Hematopoietic multipotent progenitor cell treated with erythropoietin and hydrocortisone succinate and interleukin-3 and kit ligand, for 6 days (in vitro differentiated cells): Measurements from ENCODE around the gene RAG1.
"Not testable (repeated sequence)": the region's sequence is repeated elsewhere in the genome, so short reads cannot be mapped to it uniquely, and the experiment has no call there.

Experiments used
- DNase-seq: peaks from one replicate; pipeline ENCODE4 v3.0.0-alpha.2; 2015

RAG1 gene

DNA sequence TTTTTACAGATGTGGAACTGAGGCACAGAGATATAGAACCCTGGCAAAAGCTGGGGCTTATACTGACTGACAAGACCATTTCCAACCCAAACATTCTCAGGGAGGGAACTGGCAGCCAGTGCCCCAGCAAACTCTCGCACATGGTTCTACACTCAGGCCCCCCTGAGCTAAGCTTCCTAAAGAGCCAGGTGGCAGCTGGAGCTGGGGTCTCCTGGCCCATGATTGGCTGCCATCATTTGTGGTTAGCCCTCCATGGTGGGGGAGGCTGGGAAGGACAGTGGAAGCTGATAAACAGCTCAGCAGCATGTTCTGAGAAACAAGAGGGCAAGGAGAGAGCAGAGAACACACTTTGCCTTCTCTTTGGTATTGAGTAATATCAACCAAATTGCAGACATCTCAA, at the start of gene RAG1:
Gene RAG1, plus strand, starts transcription at position 314 of the 400 bp plus-strand sequence. CDS start 5,298 bp downstream, outside the sequence.
- DNase-seq: no peak

DNA sequence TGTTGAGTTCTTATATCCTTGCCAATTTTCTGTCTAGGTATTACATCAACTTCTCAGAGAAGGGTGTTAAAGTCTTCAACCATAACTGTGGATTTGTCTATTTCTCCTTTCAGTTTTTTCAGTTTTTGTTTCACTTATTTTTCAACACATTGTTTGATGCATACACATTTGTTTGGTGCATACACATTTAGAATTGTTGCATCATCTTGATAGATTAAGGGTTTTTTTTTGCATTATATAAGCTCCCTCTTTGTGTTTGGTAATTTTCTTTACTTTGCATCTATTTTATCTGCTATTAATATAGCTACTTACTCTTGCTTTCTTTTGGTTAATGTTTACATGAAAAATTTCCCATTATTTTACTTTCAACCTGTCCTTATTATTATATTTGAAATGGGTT, 37.0 kb upstream of the RAG1 start:
- DNase-seq: no peak

DNA sequence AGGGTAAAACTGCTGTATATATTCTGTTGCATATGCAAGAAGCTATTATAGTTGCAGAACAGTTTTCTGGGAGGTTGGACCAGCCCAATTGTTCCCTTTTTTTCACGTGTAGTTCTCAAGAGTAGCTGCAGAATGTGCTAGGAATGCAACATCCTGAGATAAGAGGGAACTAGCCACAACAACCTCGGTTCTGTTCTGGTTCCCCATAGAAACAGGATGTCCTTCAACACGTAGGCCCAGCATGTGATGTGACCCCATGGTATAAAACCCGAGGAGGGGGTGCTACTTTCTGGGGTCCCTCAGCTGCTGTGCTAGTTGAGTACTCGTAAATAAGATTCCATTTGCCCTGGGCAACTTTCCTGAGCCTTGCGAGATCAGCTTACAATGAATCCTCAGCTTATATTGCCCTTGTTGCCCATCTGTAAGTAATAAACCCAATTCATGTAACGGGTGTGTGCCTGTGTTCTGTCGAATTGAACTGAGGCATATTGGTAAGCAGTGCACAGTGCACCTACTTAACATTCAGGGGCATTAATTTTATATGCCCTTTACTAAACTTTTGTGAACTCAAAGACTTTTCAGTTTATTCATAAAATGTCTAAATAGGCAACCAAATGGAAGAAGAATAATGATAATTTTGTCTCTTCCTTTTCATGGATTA, 34.7 kb upstream of the RAG1 start:
- peak; percentile 9 for DNase-seq

DNA sequence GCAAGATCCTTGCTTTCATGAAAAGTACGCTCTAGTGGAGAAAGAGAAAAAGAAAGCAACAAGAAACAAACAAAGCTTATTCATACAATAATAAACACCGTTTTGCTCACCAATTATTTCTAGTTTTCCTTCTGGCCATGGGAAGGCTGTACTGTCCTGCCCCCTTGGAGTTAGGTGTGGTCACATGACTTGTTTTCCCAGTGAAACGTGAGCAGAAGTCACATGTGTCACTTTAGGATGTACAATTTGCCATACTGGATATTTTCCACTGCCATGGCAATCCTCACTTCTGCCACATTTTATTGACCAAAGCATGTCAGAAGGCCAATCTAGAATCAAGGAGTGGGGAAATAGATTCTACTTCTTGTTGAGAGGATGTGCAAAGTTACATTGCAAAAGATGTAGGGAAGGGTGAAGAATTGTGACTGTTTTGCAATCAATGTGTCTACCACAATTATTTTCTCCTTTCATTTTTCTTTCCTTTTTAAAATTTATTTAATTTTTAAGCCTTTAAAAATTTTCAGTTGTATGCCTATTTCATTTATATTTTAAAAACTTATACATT, 33.4 kb upstream of the RAG1 start:
- DNase-seq: no peak

DNA sequence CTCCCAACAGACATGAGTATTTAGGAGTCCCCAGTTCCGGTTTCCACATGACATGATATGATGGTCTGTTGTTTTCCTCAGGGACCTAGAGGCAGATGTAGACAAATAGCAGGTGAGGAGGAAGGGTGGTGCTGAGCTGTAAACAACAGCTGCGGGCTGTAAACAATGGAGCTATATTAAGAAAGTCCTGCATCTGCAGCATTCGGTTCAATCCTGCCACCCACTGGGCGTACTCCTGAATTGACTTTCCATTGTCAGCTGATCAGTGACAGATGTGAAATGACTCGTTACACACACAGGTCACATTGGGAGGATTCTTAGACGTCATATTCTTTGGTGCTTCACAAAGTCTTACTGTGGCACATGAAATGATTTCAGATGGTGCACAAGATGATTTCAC, 26.8 kb upstream of the RAG1 start:
- DNase-seq: peak; percentile 71

DNA sequence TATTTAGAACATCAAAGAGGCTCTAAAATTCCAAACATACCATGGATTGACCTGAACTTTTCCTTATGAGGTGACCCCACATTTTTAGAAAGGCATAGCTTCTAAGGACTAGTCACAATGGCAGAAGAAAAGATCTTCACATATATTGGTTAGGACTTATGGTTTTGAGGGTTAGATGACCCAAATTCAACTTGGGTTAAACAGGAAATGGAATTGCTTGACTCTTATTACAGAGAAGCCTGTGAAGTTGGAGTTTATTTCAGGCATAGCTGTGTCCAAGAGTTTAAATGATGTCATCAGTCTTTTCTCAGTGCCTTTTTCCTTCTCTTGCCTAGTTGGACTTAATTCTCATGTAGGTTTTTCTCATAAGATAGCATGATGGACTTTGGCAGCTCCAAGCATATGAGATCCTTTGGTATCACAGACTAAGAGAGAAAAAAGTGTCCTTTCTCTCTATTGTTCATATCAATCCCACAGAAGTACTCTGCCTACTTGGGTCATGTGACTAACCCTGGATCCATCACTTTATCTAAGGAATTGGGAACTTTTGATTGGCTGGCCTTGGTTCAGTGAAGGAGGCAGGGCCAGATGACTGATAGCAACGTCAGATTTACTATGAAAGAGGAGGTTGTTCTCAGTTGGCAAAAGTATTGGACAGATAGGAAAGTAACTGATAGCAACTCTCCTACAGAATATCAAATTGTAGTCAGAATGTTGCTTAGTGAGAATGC, 17.3 kb upstream of the RAG1 start:
- no peak for DNase-seq

DNA sequence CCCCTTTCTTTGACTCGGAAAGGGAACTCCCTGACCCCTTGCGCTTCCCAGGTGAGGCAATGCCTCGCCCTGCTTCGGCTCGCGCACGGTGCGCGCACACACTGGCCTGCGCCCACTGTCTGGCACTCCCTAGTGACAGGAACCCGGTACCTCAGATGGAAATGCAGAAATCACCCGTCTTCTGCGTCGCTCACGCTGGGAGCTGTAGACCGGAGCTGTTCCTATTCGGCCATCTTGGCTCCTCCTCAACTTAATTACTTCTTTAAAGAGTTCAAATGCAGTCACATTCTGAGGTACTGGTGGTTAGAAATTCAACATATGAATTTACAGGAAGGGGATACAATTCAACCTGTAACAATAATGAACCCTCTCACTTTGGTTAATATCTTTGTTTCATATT, 10.4 kb upstream of the RAG1 start:
- not testable (repeated sequence) for DNase-seq

DNA sequence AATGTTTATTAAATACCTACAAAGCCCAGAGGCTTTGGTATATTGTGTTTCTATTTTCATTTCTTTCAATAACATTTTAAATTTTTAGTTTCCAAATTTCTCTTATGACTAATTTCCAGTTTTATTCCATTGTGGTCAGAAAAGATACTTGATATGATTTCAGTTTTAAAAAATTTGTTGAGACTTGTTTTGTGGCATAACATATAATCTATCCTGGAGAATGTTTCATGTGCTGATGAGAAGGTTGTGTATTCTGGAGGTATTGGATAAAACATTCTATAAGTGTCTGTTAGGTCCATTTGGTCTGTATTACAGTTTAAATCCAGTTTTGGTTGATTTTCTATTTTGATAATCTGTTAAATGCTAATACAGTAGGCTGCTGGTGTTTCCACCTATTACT, 9.8 kb upstream of the RAG1 start:
- no peak for DNase-seq

DNA sequence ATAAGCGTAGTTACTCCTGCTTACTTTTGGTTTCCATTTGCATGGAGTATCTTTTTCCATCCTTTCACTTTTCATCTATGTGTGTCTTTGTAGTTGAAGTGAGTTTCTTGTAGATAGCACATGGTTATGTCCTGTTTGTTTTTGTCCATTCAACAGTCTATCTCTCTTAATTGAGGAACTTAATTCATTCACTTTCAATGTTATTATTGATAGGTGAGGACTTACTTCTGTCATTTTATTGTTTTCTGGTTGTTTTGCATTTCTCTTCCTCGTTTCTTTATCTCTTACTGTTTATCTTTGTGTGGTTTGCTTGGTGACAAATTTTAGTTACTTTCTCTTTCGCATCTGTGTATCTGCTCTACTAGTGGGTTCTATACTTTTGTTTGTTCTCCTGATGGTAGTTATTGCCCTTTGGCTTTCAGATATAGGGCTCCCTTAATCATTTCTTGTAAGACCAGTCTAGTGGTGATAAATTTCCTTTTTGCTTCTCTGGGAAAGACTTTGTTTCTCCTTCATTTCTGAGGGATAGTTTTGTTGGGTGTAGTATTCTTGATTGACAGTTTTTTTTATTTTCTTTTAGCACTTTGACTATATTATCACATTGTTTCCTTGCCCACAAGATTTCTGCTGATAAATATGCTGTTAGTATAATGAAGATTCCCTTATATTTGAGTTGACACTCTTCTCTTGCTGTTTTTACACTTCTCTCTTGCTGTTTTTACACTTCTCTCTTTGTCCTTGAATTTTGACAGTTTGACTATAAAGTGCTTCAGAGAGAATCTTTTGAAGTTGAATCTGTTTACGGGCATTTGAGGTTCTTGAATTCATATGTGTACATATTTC, 9.0 kb upstream of the RAG1 start:
- DNase-seq: no peak

DNA sequence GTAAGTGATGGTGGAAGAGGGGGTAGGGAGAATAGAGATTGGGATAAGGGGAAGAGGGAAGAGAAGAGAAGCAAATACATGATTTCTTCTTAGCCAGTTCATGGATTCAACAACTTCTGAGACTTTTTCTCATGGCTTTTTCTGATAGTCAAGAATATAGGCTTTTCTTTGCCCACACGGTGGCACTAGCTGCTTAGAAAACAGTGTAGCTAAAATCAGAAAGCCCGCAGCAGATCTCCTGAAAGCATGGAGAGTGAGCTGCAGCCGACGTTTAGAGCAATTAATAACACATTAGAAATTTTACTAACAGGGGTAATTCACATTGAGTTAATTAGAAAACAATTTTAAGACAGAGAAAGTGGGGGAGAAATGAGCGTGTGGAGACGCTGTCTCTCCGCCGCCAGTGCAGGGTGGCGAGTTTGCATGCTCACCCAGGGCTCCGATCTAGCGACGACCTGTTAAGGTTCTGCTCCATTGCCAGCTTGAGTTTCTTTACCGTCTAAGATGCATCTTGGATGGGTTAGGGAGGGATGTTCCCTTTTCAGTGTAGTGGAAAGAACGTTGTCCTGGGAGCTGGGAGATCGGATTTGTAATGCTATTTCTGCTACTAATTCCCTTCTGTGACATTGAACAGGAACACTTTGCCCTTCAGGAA, 3.3 kb upstream of the RAG1 start:
- peak; percentile 89 for DNase-seq

DNA sequence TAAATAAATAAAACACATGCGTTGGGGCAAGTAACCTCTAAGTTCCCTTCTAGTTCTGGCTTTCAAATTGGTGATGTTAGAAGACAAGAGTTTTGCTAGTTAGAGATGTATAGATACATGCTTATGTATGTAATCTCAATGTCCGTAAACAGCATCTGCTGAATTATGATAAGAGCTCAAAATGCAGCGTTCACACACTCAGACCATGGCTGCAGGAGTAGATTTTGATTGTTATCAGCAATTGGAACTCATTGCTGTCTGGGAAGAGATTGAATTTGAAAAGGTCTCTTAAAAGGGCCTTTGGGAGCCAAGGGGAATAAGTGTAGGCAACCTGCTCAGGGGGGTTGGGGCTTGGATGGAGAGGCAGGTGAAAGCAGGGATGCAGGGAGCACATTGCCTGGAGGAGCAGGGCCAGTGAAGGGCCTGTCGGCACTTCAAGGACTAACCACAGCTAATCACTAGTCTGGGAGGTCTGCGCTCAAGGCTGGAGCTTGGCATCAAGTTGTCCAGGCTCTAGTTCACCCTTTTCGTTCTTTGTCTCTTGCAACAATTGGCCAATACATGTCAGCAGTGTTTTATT, 2.7 kb upstream of the RAG1 start:
- peak; percentile 34 for DNase-seq

DNA sequence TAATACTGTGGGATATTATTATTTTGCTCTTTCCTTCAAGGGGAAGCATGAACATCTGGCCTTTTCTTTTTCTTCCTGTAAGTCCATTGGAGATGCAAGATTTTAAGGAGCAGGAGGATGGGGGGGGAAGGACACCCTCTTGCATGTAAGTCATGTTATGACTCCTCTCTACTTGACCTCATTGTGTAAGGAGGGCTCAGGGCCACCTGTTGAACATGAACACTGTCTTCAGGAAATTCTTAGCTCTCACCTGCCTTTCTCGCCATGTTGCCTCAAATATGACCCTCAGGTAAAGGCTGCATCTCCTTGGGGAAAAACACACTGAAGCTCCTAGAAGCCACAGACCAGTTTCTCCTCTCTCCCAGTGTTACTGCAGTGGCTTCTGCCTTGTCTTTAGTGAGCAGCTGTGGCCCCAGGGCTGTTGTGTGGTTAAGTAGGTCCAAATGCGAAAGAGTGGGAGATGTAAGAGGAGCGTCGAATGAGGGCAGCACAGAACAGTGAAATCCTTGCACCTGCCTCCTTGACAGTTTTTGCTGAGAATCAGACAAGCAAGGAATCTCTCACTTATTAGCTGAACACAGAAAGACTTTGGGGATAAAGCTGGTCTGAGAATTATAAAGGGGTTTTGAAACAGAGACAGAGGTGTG, 1.3 kb upstream of the RAG1 start:
- no peak for DNase-seq

DNA sequence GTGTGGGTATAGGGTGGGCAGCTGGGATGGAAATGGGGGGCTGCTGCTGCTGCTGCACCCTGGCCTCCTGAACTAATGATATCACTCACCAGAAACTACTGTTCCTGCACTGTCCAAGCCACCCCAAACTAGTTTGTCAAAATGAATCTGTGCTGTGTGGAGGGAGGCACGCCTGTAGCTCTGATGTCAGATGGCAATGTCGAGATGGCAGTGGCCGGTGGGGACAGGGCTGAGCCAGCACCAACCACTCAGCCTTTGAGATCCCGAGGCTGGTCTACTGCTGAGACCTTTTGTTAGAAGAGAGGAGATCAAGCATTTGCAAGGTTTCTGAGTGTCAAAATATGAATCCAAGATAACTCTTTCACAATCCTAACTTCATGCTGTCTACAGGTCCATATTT, 1.3 kb downstream of the RAG1 start:
- no peak for DNase-seq

DNA sequence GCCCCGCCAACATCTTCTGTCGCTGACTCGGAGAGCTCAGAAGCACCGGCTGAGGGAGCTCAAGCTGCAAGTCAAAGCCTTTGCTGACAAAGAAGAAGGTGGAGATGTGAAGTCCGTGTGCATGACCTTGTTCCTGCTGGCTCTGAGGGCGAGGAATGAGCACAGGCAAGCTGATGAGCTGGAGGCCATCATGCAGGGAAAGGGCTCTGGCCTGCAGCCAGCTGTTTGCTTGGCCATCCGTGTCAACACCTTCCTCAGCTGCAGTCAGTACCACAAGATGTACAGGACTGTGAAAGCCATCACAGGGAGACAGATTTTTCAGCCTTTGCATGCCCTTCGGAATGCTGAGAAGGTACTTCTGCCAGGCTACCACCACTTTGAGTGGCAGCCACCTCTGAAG, 6.7 kb downstream of the RAG1 start:
- no peak for DNase-seq

DNA sequence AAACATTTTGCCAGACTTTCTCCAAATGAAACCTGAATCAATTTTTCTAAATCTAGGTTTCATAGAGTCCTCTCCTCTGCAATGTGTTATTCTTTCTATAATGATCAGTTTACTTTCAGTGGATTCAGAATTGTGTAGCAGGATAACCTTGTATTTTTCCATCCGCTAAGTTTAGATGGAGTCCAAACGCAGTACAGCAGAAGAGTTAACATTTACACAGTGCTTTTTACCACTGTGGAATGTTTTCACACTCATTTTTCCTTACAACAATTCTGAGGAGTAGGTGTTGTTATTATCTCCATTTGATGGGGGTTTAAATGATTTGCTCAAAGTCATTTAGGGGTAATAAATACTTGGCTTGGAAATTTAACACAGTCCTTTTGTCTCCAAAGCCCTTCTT, 9.6 kb downstream of the RAG1 start:
- DNase-seq: no peak

DNA sequence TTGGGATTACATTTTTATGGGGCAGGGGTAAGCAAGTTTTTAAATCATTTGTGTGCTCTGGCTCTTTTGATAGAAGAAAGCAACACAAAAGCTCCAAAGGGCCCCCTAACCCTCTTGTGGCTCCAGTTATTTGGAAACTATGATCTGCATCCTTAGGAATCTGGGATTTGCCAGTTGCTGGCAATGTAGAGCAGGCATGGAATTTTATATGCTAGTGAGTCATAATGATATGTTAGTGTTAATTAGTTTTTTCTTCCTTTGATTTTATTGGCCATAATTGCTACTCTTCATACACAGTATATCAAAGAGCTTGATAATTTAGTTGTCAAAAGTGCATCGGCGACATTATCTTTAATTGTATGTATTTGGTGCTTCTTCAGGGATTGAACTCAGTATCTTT, 10.1 kb downstream of the RAG1 start:
- no peak for DNase-seq

DNA sequence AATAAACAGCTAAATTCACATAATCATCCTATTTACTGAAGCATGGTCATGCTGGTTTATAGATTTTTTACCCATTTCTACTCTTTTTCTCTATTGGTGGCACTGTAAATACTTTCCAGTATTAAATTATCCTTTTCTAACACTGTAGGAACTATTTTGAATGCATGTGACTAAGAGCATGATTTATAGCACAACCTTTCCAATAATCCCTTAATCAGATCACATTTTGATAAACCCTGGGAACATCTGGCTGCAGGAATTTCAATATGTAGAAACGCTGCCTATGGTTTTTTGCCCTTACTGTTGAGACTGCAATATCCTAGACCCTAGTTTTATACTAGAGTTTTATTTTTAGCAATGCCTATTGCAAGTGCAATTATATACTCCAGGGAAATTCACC, 10.7 kb downstream of the RAG1 start:
- DNase-seq: no peak

DNA sequence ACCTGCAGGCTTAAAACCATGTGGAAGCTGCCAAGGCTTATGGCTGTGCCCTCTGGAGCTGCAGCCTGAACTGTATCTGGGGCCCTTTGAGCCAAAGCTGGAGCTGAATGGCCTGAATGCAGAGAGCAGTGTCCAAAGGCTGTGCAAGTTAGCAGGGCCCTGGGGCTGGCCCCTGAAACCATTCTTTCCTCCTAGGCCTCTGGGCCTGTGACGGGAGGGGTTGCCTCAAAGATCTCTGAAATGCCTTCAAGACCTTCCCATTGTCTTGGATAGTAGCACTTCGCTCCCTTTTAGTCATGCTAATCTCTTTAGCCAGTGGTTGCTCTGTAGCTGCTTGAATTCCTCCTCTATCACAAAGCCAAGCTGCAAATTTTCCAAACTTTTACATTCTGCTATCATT, 13.7 kb downstream of the RAG1 start:
- no peak for DNase-seq

DNA sequence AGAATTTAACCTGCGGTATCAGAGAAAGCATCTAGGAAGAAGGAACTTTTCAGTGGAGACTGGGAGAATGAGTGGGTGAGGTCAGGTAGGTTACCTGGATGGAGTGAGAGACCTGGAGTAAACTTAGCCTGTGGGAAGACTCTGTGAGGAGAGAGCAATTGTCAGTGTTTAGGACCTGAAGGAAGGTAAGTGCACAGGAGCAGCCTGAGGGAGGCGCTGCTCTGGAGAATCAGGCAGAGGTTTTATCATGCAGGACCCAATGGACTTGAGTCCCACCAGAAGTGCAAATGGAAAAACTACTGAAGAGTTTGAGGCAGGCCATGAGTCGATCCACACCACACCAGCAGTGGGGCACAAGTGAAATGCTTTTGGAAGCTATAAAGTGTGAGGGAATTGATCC, 15.9 kb downstream of the RAG1 start:
- no peak for DNase-seq

DNA sequence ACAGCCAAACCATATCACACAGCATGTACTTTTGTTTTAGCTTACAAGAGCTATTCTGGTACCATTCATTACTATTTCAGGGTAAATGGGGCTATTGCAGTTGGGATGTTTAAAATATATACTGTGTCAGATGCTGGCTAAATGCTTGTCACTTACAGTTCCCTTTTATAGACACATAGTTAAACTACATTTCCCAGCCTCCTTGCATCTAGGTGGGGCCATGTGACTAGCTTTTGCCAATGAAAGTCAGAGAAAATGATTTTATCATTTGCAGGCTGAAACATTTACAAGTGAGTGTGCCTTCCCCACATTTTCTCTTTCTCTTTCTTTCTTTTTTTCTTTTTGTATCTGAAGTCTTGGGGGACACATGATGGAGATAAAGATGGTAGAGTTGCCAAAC, 18.7 kb downstream of the RAG1 start:
- DNase-seq: peak; percentile 60

DNA sequence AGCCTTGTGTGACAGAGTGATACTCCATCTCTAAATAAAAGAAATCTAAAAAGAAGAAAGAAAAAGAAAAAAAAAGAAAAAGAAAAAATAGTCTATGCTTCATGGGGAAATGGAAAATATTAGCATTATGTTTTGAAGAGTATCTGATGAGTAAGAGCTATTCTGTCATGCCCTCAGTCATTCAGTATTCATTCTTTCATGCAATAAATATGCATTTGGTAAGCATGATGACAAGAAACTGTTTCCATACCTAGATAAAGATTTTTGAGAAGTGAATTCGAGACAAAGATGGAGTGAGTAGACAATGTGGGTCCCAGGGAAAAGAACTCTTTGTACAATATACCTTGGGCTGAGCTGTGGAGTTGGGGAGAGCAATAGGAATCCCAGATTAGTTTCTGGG, 20.3 kb downstream of the RAG1 start:
- DNase-seq: no peak

DNA sequence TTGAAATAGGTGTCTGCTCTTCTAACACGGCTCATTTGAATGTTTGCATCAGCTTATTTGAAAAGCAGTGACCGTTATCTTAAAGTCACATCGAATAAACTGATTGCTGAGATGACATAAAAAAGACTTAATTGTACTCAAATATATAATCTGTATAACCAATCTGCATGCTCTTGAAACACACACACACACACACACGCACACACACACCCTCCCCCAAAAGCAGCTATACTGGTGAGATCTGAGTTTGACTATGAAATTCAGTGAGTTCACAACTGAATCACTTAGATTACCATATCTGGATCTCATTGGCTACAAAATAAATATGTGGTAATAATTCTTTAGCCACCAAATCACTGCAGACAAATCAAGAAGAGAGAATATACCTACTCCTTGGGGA, 22.7 kb downstream of the RAG1 start:
- no peak for DNase-seq
